Liver (tissue), 3 donors: ENCODE results near the gene RASSF7.

Experiments
- ATF3 ChIP-seq: IDR thresholded peaks from 2 replicates; pipeline ENCODE4 v1.6.1; 2016; ENCODE audit warnings: antibody characterized with exemption
- CTCF ChIP-seq: fragments of 150-350 bp; IDR thresholded peaks from 2 replicates; pipeline ENCODE4 v1.5.1; 2017; ENCODE audit warnings: improper control_type of control experiment, low read depth, low read length; ENCODE audit not compliant: missing input control
- GABPA ChIP-seq, 2 donors: IDR thresholded peaks in 1 of 2; conservative IDR thresholded peaks in 1 of 2; 2 replicates each; pipeline ENCODE4 v1.6.1; 2016; ENCODE audit warnings: antibody characterized with exemption in 2 of 2, mild to moderate bottlenecking in 1 of 2, moderate library complexity in 1 of 2
- JUND ChIP-seq, 2 donors: IDR thresholded peaks; 2 replicates each; pipeline ENCODE4 v1.6.1; 2016; ENCODE audit warnings: antibody characterized with exemption in 2 of 2
- NR2F2 ChIP-seq: IDR thresholded peaks from 2 replicates; pipeline ENCODE4 v1.6.1; 2016; ENCODE audit warnings: antibody characterized with exemption
- RXRA ChIP-seq, 2 donors: IDR thresholded peaks; 2 replicates each; pipeline ENCODE4 v1.6.1; 2017 to 2018; ENCODE audit warnings: antibody characterized with exemption in 2 of 2, mild to moderate bottlenecking in 1 of 2
- ZBTB33 ChIP-seq: IDR thresholded peaks from 2 replicates; pipeline ENCODE4 v1.6.1; 2016; ENCODE audit warnings: antibody characterized with exemption
- donor health status: healthy.
- donor health status: healthy.

GRCh38 chr11:554428-555226 is 6.1 kb upstream of the RASSF7 start:
- TF ChIP-seq RXRA (IDR thresholded peaks at IDR 0.05), result no peak
- peak; percentile 52 for TF ChIP-seq CTCF
- no peak for TF ChIP-seq JUND (IDR thresholded peaks at IDR 0.05)
- no peak for TF ChIP-seq NR2F2
- no peak for TF ChIP-seq ZBTB33
- no peak for TF ChIP-seq GABPA (IDR thresholded peaks at IDR 0.05 in 1 of 2, conservative IDR thresholded peaks at IDR 0.05 in 1 of 2)
- no peak for TF ChIP-seq ATF3
